Esophagus squamous epithelium (tissue), 4 donors: Measurements from ENCODE around the gene DHX32.

Experiments
- CTCF ChIP-seq, 6 experiments: fragments of 450-650 bp in 4 of 6; fragments of 200-600 bp in 2 of 6; sonication (generic) in 2 of 6; IDR thresholded peaks; one replicate each; pipeline ENCODE4 v1.5.1; 2016 to 2019; ENCODE audit warnings: antibody characterized with exemption in 6 of 6, mild to moderate bottlenecking in 4 of 6, moderate library complexity in 4 of 6
- POLR2A ChIP-seq, 4 donors: fragments of 450-650 bp; IDR thresholded peaks; one replicate each; pipeline ENCODE4 v1.6.1; 2017; ENCODE audit warnings: antibody characterized with exemption in 4 of 4, mild to moderate bottlenecking in 4 of 4, moderate library complexity in 3 of 4

GRCh38 chr10:125850766-125851731, 30.0 kb downstream of the DHX32 start:
- TF ChIP-seq POLR2A (IDR thresholded peaks at IDR 0.05): no peak
- no peak for TF ChIP-seq CTCF (IDR thresholded peaks at IDR 0.05)
